Ascending aorta (tissue), 2 donors: ENCODE results near the gene CNTN5. TPM values are rescaled to one million over a fixed set of nuclear protein-coding genes. Genes with fewer than 3 reads are reported as not detected.
A peak's percentile ranks its signal among the peaks of the same experiment; 100 is the strongest.

ENCODE experiments used
- DNase-seq, 2 donors: peaks; one replicate each; pipeline ENCODE4 v3.0.0-alpha.2; 2019; ENCODE audit warnings: low spot score in 2 of 2
- H3K27ac ChIP-seq, 2 donors: fragments of 200-600 bp; sonication (generic); one replicate each; pipeline ENCODE4 v1.5.1; 2016 to 2017; ENCODE audit warnings: mild to moderate bottlenecking in 1 of 2
- H3K27me3 ChIP-seq: fragments of 200-600 bp; sonication (generic); one replicate; pipeline ENCODE4 v1.5.1; 2017
- H3K36me3 ChIP-seq, 2 donors: fragments of 200-600 bp; sonication (generic); one replicate each; pipeline ENCODE4 v1.5.1; 2016
- H3K4me1 ChIP-seq, 2 donors: fragments of 200-600 bp; sonication (generic); one replicate each; pipeline ENCODE4 v1.5.1; 2016 to 2017; ENCODE audit warnings: mild to moderate bottlenecking in 1 of 2
- H3K4me3 ChIP-seq, 2 donors: fragments of 200-600 bp; sonication (generic); one replicate each; pipeline ENCODE4 v1.5.1; 2016 to 2017; ENCODE audit warnings: mild to moderate bottlenecking in 1 of 2
- H3K9me3 ChIP-seq, 2 donors: fragments of 200-600 bp; sonication (generic); one replicate each; pipeline ENCODE4 v1.5.1; 2016
- intact Hi-C: fragments of 100-400 bp; cut with DNase I; formaldehyde crosslinking; loops from one replicate; pipeline ENCODE4 v1.15.1; 2023
- total RNA-seq: library from RNA; depleted of rRNA; stranded (reverse); fragments of >200 nt; gene quantifications from one replicate; pipeline ENCODE4 v1.1.0, GENCODE V29; 2016
- TF ChIP-seq, protein P1 (sequence below), 3 experiments: fragments of 200-600 bp in 2 of 3; fragments of 450-650 bp in 1 of 3; sonication (generic) in 2 of 3; IDR thresholded peaks; one replicate each; pipeline ENCODE4 v1.5.1; 2016 to 2019; ENCODE audit warnings: antibody characterized with exemption in 3 of 3, mild to moderate bottlenecking in 1 of 3, moderate library complexity in 1 of 3

The CNTN5 gene
- total RNA-seq, 1 donor from 2014 or later, result 3.6 TPM

DNA sequence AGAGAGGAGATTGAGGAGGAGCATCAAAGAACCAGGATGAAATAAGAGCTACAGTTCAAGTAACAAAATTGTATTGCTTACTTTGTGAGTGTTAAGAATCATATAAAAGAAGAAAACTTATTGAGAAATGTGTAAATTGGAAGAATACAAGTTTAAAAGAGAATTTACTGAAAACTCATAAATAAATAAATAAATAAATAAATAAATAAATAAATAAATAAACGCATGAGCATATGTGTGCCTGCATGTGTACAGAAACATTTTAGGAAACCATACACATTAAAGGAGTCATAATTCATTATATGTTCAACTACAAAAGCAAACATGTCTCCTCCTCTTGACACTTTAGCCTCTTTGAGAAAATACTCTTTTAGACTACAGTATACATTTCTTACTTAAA is 42.6 kb downstream of the CNTN5 start:
- TF ChIP-seq, protein P1, sequence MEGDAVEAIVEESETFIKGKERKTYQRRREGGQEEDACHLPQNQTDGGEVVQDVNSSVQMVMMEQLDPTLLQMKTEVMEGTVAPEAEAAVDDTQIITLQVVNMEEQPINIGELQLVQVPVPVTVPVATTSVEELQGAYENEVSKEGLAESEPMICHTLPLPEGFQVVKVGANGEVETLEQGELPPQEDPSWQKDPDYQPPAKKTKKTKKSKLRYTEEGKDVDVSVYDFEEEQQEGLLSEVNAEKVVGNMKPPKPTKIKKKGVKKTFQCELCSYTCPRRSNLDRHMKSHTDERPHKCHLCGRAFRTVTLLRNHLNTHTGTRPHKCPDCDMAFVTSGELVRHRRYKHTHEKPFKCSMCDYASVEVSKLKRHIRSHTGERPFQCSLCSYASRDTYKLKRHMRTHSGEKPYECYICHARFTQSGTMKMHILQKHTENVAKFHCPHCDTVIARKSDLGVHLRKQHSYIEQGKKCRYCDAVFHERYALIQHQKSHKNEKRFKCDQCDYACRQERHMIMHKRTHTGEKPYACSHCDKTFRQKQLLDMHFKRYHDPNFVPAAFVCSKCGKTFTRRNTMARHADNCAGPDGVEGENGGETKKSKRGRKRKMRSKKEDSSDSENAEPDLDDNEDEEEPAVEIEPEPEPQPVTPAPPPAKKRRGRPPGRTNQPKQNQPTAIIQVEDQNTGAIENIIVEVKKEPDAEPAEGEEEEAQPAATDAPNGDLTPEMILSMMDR (IDR thresholded peaks at IDR 0.05), result no peak

DNA sequence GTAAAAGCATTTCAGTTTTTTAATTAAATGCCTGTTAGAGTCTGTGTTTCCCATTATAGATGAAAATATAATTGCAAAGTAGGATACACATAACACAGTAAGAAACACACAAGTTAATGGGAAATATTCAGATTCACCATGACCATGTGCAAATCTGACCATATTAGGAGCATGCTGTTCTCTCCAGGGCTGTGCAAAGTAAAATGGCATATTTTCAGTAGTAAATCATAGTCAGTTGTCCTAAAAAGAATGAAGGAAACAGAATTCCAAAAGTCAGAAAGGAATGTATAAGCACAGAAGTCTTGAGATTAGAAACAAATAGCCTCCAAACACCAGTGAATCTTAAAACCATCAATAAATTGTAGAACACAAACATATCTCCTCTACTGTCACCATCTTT is 44.4 kb downstream of the CNTN5 start:
- intact Hi-C loops, result no loop called here
- no peak overlapping the region for H3K27ac ChIP-seq

More for the DNA sequence above, 42.6 kb downstream of the CNTN5 start:
- intact Hi-C loops, result no loop called here
- no peaks in the 10 kb centered on the region for H3K27me3 ChIP-seq
- no peaks in the 10 kb centered on the region for H3K36me3 ChIP-seq
- H3K4me3 ChIP-seq, result no peak overlapping the region
- no peaks in the 10 kb centered on the region for H3K9me3 ChIP-seq
- no peaks in the 10 kb centered on the region for H3K4me1 ChIP-seq
- no peak overlapping the region for H3K27ac ChIP-seq
- no peak for DNase-seq

DNA sequence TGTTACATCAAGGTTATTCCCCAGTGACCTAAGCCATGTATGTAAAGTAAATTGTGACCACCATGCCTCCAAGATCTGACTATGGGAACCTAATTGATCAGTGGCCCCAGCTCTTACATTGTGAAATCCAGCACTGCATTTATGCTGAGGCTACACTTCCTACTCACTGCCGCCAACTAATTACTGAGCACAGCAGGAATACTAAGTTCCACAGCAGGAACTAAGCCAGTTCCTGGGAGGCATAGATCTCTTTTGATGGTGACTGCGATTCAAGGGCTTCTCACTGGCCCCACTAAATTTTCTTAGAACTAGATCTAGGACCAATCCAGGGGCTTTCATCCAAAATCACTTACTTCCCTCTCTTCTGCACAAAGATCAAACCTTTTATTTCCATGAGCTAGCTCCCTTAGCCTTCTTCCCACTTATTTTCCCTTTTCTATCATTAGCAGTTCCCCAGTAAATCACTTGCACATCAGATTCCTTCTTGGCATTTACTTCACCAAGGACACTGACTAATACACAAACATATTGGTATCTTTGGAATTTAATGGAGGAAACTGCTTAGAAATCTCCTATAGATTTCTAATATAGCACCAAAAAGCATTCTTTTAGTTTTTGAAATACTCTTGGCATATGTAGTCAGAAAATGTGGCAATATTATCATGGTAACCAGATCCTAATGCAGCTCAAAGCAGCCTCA is 46.0 kb downstream of the CNTN5 start:
- no peaks in the 10 kb centered on the region for H3K27me3 ChIP-seq
- no peaks in the 10 kb centered on the region for H3K36me3 ChIP-seq
- H3K4me1 ChIP-seq, result no peaks in the 10 kb centered on the region
- H3K9me3 ChIP-seq, result no peaks in the 10 kb centered on the region
- no peak for DNase-seq
- intact Hi-C loops, result no loop called here
- no peak overlapping the region for H3K4me3 ChIP-seq
- no peak overlapping the region for H3K27ac ChIP-seq
- TF ChIP-seq, protein P1 (IDR thresholded peaks at IDR 0.05), result no peak

More for the DNA sequence above, 44.4 kb downstream of the CNTN5 start:
- Histone ChIP-seq H3K27me3 (no peaks in the 10 kb centered on the region), H3K4me1 (no peaks in the 10 kb centered on the region), H3K9me3 (no peaks in the 10 kb centered on the region), H3K4me3 (no peak overlapping the region), H3K36me3 (no peaks in the 10 kb centered on the region)
- TF ChIP-seq, protein P1 (IDR thresholded peaks at IDR 0.05), result no peak
- DNase-seq, result no peak

DNA sequence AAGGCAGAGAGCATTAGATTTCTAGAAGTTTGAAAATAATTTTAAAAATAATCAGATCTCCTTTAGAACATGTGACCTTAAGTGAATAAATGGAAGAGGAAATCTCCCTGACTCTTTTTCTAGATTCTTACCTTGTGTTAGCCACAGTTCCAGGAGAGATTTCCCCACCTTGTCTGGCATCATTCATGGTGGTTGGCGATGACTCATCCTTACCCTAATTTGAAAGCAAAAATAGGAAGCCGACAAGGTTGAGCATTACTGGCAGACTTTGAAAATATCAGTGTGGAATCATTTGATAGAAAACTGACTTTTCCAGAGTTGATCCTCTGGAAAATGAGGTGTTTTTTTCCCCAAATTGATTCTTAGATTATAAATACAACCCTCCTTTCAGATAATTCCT is 48.1 kb downstream of the CNTN5 start:
- H3K27me3 ChIP-seq, result no peaks in the 10 kb centered on the region
- DNase-seq, result no peak
- TF ChIP-seq, protein P1 (IDR thresholded peaks at IDR 0.05), result no peak
- intact Hi-C loops, result no loop called here
- H3K9me3 ChIP-seq, result no peaks in the 10 kb centered on the region
- H3K27ac ChIP-seq, result no peak overlapping the region
- no peaks in the 10 kb centered on the region for H3K4me1 ChIP-seq
- H3K4me3 ChIP-seq, result no peak overlapping the region
- no peaks in the 10 kb centered on the region for H3K36me3 ChIP-seq

DNA sequence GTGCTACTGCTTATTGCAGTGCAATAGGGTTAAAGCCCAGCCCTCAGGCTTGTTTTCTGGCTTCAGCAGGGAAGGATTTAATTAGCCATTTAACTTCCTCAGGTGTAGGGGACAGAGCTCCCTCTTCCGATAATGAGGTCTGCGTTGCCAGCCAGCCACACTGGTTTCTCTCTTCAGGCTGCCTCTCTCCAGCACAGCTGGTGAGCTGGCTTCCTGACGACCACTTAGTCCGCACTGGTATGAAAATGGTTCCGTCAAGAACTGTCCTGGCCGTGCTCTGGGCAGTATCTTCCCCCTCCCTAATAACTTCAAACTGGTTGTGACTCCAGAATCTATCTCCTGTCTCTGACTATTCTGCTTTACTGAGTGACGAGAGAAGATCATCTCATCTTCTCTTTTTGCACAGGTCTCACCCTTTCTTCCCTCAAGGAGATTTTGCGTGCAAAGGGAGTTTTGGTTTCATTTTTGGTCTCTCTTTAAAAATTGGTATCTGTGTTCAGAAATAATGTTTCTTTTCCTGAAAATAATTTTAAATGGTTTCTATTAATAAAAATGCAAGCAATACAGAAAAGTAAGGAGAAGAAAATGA is 49.2 kb downstream of the CNTN5 start:
- DNase-seq, result no peak
- no peaks in the 10 kb centered on the region for H3K36me3 ChIP-seq
- H3K9me3 ChIP-seq, result no peaks in the 10 kb centered on the region
- H3K4me3 ChIP-seq, result peak overlapping the region; percentile 59
- TF ChIP-seq, protein P1 (IDR thresholded peaks at IDR 0.05), result no peak
- H3K27me3 ChIP-seq, result no peaks in the 10 kb centered on the region
- H3K27ac ChIP-seq, result no peak overlapping the region
- no peaks in the 10 kb centered on the region for H3K4me1 ChIP-seq
- intact Hi-C loops, result no loop called here
